GM19372 (cell line): ENCODE data around the gene FDCSP.
"Not testable (repeated sequence)": the region's sequence is repeated elsewhere in the genome, so short reads cannot be mapped to it uniquely, and the experiment has no call there.

ENCODE experiments used
- ATAC-seq: cut with Tn5 transposase; IDR thresholded peaks from one replicate; pipeline ENCODE4 v1.9.1; 2021; ENCODE audit warnings: mild to moderate bottlenecking, low read depth, moderate library complexity; ENCODE audit not compliant: unreplicated experiment

The FDCSP gene

DNA sequence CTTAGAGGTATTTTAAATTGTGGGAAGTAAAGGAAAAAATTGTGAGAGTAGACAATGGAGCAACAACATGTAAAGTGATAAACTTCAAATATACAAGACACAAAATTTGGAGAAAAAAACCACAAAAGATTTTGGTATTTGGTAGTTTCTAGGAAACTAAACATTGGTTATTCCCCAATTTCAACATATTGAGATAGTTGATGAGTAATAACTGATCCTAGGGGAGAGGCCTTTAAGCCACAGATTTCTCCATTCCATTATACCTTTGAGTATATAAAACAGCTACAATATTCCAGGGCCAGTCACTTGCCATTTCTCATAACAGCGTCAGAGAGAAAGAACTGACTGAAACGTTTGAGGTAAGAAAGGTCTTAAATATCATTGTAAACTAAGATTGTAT, at the start of gene FDCSP:
TSS of gene FDCSP (plus strand) at position 301 of the 400 bp plus-strand sequence. CDS start 5,071 bp downstream, outside the sequence.
- ATAC-seq: no peak

DNA sequence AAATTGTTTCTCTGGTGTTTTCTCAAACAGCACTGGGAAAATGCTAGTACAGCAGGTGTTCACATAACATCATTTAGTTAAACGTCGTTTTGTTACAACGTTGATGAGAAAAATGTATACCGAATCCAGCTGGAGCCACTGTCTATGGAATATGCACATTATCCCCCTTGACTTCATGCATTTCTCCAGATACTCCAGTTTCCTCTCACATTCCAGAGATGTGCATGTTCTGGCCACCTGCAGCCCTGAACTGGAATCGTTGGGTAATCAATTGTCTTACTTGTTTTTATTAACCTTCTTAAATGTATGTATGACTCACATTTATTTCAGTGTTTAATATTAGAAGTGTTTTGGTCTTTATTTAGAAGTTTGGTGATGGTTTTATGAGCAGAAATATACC, 48.8 kb upstream of the FDCSP start:
- no peak for ATAC-seq

DNA sequence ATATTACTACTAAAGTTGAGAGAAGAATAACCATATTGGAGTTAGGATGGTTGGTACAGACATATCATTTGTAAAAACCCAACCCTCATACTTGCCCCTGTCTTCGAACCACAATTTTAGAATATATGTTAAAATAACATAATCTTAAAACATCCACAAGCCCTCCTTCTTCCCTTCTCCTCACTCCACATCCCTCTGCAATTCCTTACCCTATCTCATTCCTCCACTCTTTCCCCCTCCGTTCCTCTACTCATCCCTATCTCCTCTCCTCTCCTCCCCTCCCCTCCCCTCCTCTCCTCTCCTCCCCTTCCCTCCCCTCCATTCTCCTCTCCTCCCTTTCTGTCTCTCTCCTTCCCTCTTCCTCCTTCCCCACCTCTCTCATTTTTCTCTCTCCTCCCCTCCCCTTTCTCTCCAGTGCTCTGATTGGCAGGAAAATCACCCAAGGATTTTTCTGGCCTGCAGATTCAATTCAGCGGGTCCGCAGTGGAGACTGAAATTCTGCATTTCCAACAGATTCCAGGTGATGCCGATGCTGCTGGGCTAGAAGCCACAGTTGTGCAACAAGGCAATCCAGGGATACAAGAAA, 47.8 kb upstream of the FDCSP start:
- ATAC-seq: no peak

DNA sequence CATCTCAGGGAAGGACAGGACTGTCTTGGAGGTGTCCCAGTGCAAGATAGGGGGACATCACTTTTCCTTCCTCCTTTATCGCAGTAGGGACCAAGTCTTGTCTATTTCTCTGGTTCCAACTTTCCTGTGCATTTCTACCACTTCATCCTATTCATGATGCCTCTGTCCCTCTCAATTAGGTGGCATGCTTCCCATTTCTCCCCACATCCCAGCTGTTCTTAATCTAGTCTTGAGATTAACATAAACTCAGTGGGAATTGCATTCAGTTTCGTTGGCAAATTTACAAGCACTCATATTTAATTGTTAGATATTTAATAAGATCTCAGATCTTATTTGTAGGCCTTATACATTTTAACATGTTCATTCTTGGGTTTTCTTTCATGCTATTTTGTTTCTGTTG, 46.1 kb upstream of the FDCSP start:
- ATAC-seq: no peak

DNA sequence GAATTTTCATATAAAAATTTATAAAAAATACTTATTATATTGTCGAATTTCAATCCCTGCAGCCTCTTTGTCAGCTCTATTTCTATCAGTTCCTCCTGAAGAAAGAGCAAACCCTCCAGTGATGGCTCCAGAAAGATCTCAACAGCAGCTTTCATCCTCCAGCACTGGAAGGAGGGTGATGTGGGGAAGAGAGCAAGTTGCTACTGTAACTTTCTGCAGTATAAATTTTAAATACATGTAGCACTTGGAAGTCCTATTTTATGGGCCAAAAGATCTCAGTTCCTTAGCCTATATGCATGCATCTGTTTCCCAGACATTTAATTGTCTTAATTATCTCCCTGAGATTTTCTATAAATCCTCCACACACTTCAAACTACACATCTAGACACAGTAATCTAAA, 44.1 kb upstream of the FDCSP start:
- no peak for ATAC-seq

DNA sequence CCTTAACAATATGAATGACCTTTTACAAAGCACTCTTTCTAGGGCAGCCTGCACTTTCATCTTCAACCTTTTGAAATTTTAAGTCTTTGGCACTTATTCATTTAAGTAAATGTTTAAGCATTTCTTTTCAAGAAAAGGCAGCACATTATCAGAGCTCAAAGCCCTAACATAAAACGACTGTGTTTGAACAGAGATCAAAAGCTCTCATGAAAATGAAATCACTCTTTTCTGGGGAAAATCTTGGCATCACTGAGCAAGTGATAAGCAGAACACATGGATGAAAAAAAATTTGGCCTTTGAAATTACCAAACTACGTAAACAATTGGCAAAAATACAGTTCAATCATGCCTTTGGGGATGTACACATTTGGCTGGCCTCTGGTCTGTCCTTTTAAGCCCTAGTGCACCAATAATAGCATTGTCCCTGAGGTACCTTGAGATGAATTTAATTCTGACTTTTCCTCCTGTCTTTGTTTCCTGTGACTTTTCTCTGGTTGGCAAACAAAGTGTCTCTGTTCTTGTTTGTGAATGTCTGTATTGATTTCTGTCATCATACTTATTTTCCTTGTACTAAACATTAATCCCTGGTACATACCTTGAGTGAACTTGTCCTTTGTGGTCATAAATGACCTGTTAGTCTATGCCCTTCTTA, 43.3 kb upstream of the FDCSP start:
- no peak for ATAC-seq

DNA sequence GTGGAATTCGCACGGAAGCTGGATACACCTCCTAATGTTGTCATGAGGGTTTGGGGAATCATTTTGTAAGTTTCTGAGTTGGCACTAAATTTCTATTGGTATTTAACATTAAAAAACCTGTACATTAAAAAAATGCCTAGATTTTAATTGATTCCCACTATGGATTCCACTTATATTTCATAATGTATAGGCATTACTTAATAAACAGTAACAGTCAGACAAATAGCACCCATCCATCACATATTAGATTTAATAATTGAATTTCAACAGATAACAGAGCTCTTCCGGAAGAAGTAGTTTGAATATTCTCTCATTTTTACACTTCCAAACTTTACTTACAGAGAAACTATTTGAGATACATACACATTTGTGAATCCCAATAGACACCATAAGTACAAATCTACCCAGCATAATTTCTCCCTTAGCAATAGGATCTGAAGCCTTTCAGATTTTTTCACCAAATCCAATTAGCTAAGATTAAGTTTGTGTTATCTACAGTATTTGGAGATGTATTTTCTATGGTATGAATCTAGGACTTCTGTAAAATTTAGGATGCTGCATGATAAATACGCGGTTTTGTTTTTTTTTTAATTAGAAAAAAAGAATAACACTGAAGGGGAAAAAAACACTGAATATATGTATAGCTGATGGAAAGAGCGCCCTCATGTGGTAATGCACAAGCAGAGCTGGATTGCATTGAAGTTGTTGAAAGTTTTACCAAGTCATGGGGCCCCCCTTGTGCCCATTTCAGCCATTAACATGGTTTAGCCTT, 42.6 kb upstream of the FDCSP start:
- no peak for ATAC-seq

DNA sequence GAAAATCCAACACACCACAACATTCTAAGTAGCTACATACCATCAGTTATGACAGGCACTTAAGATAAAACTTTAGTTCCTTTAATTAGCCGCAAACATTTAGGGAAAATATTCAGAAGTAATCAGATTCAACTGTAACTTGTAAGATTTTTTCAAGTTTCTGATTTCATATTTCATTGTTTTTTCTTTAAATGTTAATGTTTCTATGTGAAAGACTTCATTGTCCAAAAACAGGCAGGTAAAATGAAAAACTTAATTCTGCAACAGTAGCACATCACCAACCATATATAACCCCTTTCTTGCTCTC, 42.0 kb upstream of the FDCSP start:
- ATAC-seq: no peak

DNA sequence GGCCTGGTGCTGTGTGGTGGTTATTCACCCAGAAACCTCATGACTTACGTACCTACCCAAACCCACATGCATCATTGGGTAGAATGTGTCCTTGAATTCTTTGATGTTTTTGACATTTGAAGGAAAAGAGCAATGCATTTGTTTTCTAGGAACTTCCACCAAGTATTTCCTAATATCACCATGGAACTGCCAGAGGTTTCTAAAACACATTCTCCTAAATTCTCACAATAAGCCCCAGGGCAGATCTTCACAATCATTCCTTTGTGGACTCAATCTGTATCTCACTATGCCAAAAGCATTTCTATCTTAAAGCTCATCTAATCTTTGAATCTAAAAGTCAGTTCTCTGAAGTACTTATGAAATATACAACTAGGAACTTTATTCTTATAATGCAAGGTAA, 38.7 kb upstream of the FDCSP start:
- no peak for ATAC-seq

DNA sequence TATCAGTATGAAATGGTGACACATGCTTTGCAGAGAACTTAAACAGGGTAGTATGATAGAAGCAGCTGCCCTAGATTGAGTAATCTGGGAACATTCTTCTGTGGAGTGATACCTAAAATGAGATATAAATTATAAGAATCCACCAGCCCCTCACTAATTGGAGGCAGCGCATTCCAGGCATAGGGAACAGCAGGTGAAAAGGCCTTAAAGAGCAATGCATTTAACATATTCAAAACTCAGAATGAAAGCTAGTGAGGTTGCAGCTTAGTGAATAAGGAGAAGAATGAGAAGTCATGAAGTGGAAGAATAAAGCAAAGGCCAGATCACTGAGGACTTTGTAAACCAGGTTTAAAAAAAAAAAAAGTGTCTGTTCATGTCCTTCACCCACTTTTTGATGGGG, 35.3 kb upstream of the FDCSP start:
- ATAC-seq: no peak

DNA sequence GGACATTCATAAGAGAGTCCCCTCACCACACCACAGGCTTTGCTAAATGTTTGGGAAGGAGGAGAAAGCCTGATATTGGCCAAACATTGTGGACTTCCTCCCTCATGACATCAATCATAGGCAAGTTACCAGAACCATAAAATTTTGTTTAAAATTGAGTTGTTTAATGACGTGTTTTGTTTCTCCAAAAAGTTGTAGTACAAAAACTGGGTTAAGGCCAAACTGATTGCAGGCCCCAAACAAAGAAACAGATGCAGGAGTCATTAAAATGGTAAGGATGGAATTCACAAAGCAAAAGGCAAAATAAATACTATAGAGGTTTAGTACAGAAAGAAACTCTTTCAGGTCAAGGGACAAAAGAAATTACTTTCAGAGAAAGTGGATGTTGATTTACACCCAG, 34.3 kb upstream of the FDCSP start:
- ATAC-seq: no peak

DNA sequence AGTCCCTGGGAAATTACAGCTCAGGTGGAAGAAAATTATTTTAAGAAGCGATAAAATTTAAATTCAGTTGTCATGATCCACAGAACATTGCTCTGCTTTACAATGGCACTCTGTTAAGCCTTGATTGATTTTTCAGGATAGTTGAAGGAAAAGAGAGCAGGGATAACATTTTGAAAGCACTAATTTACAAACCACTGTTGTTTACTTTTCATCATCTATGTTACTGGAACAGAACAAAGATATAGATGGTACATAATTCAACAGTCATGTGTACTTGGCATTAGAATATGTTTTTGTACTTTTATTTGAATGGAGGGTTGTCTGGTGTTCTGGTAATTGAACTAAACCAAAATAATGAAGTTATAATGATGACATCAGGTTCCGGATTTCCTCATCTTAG, 33.0 kb upstream of the FDCSP start:
- no peak for ATAC-seq

DNA sequence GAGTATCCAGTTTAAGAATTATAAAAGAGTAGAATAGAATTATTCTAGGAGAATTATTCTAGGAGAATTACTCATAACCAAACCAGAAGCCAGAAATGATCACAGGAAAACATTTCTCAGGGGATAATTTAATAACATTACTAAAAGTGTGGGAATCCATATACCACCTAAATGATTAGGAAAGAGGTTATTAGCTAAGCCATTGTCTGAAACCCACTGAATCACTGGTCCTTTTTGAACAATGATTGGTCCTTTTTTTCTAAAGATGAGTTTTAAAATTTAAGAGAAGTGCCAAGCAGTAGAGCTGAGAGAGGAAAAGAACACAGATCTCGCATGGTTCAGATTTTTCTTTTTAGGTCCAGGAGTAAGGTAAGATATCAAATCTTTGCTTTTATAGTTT, 30.5 kb upstream of the FDCSP start, which contains the start of gene ODAM:
TSS of gene ODAM (plus strand) at position 301 of the 400 bp plus-strand sequence. CDS start 819 bp downstream, outside the sequence.
- no peak for ATAC-seq

DNA sequence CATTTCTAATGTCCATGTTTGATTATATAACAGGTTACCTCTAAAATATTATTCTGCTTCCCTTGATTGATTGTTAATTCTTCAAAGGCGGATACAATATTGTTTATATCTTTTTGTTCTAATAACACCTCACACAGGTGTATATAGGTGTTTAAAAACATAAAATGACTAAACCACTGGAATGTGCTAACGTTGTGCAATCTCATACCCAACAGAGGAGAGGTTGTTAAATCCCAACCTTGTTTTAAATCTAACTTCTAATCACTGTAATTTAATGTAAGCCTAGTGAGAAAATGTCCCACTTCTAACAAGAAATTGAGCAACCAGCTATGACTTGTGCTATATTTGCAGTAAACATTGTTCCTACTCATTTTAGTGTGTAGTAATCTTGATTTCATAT, 29.1 kb upstream of the FDCSP start:
- no peak for ATAC-seq

DNA sequence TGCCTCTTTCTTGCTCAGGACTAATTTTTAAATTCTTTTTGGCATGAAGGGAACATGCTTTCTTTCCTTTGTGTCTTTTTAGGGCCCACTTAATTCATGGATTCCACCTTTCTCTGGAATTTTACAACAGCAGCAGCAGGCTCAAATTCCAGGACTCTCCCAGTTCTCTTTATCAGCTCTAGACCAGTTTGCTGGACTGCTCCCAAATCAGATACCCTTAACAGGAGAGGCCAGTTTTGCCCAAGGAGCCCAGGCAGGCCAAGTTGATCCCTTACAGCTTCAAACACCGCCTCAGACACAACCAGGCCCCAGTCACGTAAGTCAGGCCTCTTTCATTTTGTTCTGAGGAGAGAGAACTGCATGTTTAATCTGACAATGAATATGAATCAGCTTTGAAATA, 28.1 kb upstream of the FDCSP start:
- ATAC-seq: no peak

DNA sequence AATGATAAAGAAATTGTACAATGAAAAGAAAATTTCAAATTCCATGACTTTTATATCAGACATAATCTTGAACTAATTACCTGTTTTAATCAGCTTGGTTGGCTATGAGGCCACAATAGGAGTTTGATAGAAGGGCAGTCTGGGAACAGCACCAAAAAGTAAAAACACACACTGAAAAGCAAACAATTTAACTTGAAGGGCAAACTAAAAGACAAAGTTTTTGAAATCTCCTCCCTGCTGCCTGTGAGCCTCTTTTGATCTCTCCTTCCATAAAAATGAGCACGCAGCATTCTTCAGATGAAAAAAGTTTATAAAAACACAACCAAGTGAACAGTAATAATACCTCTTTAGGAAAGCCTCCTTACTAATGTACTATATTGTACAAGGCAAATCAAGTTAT, 22.3 kb upstream of the FDCSP start:
- ATAC-seq: no peak

DNA sequence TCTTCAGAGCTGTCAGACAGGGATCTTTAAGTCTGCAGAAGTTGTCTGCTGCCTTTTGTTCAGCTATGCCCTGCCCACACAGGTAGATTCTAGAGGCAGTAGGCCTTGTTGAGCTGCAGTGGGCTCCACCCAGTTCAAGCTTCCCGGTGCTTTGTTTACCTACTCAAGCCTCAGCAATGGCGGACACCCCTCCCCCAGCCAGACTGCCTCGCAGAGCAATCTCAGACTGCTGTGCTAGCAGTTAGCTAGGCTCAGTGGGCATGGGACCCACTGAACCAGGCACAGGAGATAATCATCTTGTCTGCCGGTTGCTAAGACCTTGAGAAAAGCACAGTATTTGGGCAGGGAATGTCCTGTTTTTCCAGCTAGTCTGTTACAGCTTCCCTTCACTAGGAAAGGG, 13.2 kb upstream of the FDCSP start:
- not testable (repeated sequence) for ATAC-seq

DNA sequence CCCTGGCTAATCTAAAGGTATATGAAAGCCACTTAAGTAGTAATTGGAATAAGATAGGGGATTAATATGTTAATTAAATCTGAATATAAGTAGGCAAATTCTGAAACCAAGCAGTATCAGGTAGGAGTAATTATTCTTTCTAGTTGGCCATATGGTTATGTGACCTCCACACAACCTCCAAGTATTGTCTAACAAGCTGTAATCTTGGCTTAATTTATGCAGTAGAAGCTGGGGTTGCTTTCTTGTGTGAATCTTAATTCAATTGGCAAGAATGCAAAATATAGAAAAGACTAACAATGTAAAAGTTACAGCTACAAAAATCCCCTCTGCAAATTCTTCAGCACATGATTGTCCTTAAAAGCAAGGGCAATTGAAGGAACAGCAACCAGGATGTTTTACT, 9.8 kb upstream of the FDCSP start:
- ATAC-seq: not testable (repeated sequence)

DNA sequence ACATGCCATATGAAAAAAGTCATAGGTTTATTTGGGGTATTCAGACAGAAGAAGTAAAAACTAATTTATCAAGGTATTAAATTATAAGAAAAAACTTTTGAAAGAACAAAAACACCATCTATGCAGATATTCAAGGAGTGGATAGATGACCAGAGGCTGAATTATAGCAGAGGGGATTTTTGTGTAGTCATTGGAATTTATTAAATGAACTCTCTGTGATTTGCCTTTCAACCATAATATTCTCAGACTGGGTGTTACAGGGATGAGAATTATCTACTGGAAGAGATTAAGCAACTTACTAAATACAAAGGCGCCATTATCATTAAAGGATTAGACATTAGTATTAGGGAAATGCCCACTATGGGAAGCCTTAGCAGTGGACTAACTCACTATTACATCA, 9.4 kb upstream of the FDCSP start:
- ATAC-seq: not testable (repeated sequence)

DNA sequence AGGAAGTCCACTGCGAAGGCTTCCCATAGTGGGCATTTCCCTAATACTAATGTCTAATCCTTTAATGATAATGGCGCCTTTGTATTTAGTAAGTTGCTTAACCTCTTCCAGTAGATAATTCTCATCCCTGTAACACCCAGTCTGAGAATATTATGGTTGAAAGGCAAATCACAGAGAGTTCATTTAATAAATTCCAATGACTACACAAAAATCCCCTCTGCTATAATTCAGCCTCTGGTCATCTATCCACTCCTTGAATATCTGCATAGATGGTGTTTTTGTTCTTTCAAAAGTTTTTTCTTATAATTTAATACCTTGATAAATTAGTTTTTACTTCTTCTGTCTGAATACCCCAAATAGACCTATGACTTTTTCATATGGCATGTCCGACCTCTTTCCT, 4.5 kb upstream of the FDCSP start:
- not testable (repeated sequence) for ATAC-seq

DNA sequence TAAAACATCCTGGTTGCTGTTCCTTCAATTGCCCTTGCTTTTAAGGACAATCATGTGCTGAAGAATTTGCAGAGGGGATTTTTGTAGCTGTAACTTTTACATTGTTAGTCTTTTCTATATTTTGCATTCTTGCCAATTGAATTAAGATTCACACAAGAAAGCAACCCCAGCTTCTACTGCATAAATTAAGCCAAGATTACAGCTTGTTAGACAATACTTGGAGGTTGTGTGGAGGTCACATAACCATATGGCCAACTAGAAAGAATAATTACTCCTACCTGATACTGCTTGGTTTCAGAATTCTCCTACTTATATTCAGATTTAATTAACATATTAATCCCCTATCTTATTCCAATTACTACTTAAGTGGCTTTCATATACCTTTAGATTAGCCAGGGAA, 4.1 kb upstream of the FDCSP start:
- not testable (repeated sequence) for ATAC-seq

DNA sequence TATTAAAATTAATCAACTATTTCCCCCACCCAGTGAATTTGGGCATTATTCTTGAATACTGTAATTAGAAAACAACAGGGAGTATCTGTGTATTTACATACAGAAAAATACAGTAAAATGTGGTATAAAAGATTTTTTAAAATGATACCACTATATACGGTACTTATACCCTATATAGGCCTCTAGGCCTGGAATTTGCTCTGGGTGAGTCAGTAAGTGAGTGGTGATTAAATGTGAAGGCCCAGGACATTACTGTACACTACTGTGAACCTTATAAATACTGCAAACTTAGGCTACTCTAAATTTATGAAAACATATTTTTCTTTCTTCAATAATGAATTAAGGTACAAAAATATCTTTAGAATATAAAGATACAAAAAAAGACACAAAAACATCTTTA, 10.2 kb downstream of the FDCSP start:
- no peak for ATAC-seq
